H9 (cell line): ENCODE data around the gene STAP2. TPM values are rescaled to one million over a fixed set of nuclear protein-coding genes. Genes with fewer than 3 reads are reported as not detected.

Experiments used
- DNase-seq: peaks from one replicate; pipeline ENCODE4 v3.0.0-alpha.2; 2017
- H2AFZ ChIP-seq: one replicate; pipeline ENCODE4 v1.6.1; 2013; ENCODE audit warnings: mild to moderate bottlenecking, low read length, control low read depth, moderate library complexity
- H2AK5ac ChIP-seq: 2 replicates; pipeline ENCODE4 v1.6.1; 2013; ENCODE audit warnings: low read length, control low read depth, mixed read lengths; ENCODE audit not compliant: insufficient read length
- H2BK120ac ChIP-seq: one replicate; pipeline ENCODE4 v1.6.1; 2013; ENCODE audit warnings: low read depth, mild to moderate bottlenecking, low read length, control low read depth, inconsistent platforms; ENCODE audit not compliant: poor library complexity, severe bottlenecking
- H2BK12ac ChIP-seq: 2 replicates; pipeline ENCODE4 v1.6.1; 2013; ENCODE audit warnings: low read length, control low read depth, mixed read lengths, low read depth; ENCODE audit not compliant: insufficient read length
- H2BK15ac ChIP-seq: 2 replicates; pipeline ENCODE4 v1.6.1; 2013; ENCODE audit warnings: low read depth, low read length, control low read depth
- H2BK20ac ChIP-seq: one replicate; pipeline ENCODE4 v1.6.1; 2013; ENCODE audit warnings: low read depth, mild to moderate bottlenecking, low read length, control low read depth, inconsistent platforms; ENCODE audit not compliant: poor library complexity, severe bottlenecking
- H2BK5ac ChIP-seq: 2 replicates; pipeline ENCODE4 v1.6.1; 2013; ENCODE audit warnings: low read length, control low read depth, mixed read lengths; ENCODE audit not compliant: insufficient read length
- H3K14ac ChIP-seq: 2 replicates; pipeline ENCODE4 v1.6.1; 2013; ENCODE audit warnings: low read length, control low read depth; ENCODE audit not compliant: insufficient read depth
- H3K18ac ChIP-seq: 2 replicates; pipeline ENCODE4 v1.6.1; 2013; ENCODE audit warnings: low read depth, mild to moderate bottlenecking, mixed read lengths, low read length, control low read depth; ENCODE audit not compliant: insufficient read length
- H3K23ac ChIP-seq: 2 replicates; pipeline ENCODE4 v1.6.1; 2013; ENCODE audit warnings: low read length, control low read depth, mixed read lengths, low read depth; ENCODE audit not compliant: insufficient read length
- H3K23me2 ChIP-seq: 2 replicates; pipeline ENCODE4 v1.6.1; 2013; ENCODE audit warnings: low read depth, mild to moderate bottlenecking, mixed read lengths, low read length, control low read depth; ENCODE audit not compliant: insufficient read length, poor library complexity, severe bottlenecking
- H3K27ac ChIP-seq: 2 replicates; pipeline ENCODE4 v1.5.1; 2013; ENCODE audit warnings: low read length, control low read depth, mixed read lengths, low read depth; ENCODE audit not compliant: insufficient read length
- H3K27me3 ChIP-seq: 2 replicates; pipeline ENCODE4 v1.6.1; 2013; ENCODE audit warnings: low read length, control low read depth, inconsistent platforms; ENCODE audit not compliant: insufficient read depth
- H3K4ac ChIP-seq: 2 replicates; pipeline ENCODE4 v1.6.1; 2013; ENCODE audit warnings: low read depth, mild to moderate bottlenecking, control low read depth, inconsistent platforms, low read length, moderate library complexity
- H3K4me1 ChIP-seq: 2 replicates; pipeline ENCODE4 v1.6.1; 2013; ENCODE audit warnings: low read length, control low read depth, inconsistent platforms; ENCODE audit not compliant: insufficient read depth
- H3K4me2 ChIP-seq: 2 replicates; pipeline ENCODE4 v1.6.1; 2013; ENCODE audit warnings: low read length, control low read depth, mixed read lengths; ENCODE audit not compliant: insufficient read length, insufficient read depth
- H3K56ac ChIP-seq: 2 replicates; pipeline ENCODE4 v1.6.1; 2013; ENCODE audit warnings: low read depth, mild to moderate bottlenecking, mixed read lengths, low read length, control low read depth; ENCODE audit not compliant: insufficient read length
- H3K79me1 ChIP-seq: 2 replicates; pipeline ENCODE4 v1.6.1; 2013; ENCODE audit warnings: low read depth, mild to moderate bottlenecking, moderate library complexity, low read length, control low read depth, inconsistent platforms; ENCODE audit not compliant: insufficient read depth, poor library complexity, severe bottlenecking
- H3K79me2 ChIP-seq: 2 replicates; pipeline ENCODE4 v1.6.1; 2013; ENCODE audit warnings: low read length, control low read depth, inconsistent platforms; ENCODE audit not compliant: insufficient read depth
- H3K9ac ChIP-seq: 2 replicates; pipeline ENCODE4 v1.6.1; 2013; ENCODE audit warnings: low read length, control low read depth, mixed read lengths; ENCODE audit not compliant: insufficient read length; ENCODE audit errors: extremely low read depth
- H3K9me3 ChIP-seq: one replicate; pipeline ENCODE4 v1.6.1; 2013; ENCODE audit warnings: low read depth, low read length, inconsistent platforms; ENCODE audit not compliant: control insufficient read depth
- H3T11ph ChIP-seq: one replicate; pipeline ENCODE4 v1.6.1; 2013; ENCODE audit warnings: mild to moderate bottlenecking, low read length, control low read depth, inconsistent platforms
- H4K20me1 ChIP-seq: one replicate; pipeline ENCODE4 v1.6.1; 2013; ENCODE audit not compliant: control insufficient read depth, insufficient read length, insufficient read depth
- H4K5ac ChIP-seq: 2 replicates; pipeline ENCODE4 v1.6.1; 2013; ENCODE audit warnings: low read depth, mild to moderate bottlenecking, mixed read lengths, low read length, control low read depth; ENCODE audit not compliant: insufficient read length
- H4K8ac ChIP-seq: replicated peaks from 2 replicates; pipeline ENCODE4 v1.6.1; 2013; ENCODE audit warnings: low read length, control low read depth, mixed read lengths, low read depth; ENCODE audit not compliant: insufficient read length
- H4K91ac ChIP-seq: 2 replicates; pipeline ENCODE4 v1.6.1; 2013; ENCODE audit warnings: low read depth, mild to moderate bottlenecking, moderate library complexity, mixed read lengths, low read length, control low read depth; ENCODE audit not compliant: insufficient read length
- H3K27ac Mint-ChIP-seq, 3 experiments: 2 replicates in 2 of 3; 3 replicates in 1 of 3; pipeline ENCODE4 v1.8.0; 2020 to 2021; ENCODE audit warnings: mixed read lengths in 3 of 3, mild to moderate bottlenecking in 1 of 3, moderate library complexity in 1 of 3
- H3K27me3 Mint-ChIP-seq: 2 replicates; pipeline ENCODE4 v1.8.0; 2021; ENCODE audit warnings: low read depth, mild to moderate bottlenecking, moderate library complexity, mixed read lengths
- H3K36me3 Mint-ChIP-seq, 3 experiments: 2 replicates in 2 of 3; 3 replicates in 1 of 3; pipeline ENCODE4 v1.8.0; 2020 to 2021; ENCODE audit warnings: low read depth in 3 of 3, mixed read lengths in 3 of 3; ENCODE audit not compliant: insufficient read depth in 1 of 3
- H3K4me1 Mint-ChIP-seq, 2 experiments: 2 replicates each; pipeline ENCODE4 v1.8.0; 2020; ENCODE audit warnings: mixed read lengths in 2 of 2
- H3K4me3 Mint-ChIP-seq, 2 experiments: 2 replicates in 1 of 2; 3 replicates in 1 of 2; pipeline ENCODE4 v1.8.0; 2020 to 2021; ENCODE audit warnings: mild to moderate bottlenecking in 2 of 2, mixed read lengths in 2 of 2, moderate library complexity in 1 of 2
- H3K9me3 Mint-ChIP-seq, 2 experiments: 2 replicates in 1 of 2; 3 replicates in 1 of 2; pipeline ENCODE4 v1.8.0; 2020; ENCODE audit warnings: mild to moderate bottlenecking in 2 of 2, mixed read lengths in 2 of 2, moderate library complexity in 1 of 2
- CTCF ChIP-seq: fragments of 200-600 bp; sonication (generic); conservative IDR thresholded peaks from 3 replicates; pipeline ENCODE4 v1.8.0; 2021; ENCODE audit warnings: antibody characterized with exemption, mild to moderate bottlenecking
- WGBS: extraction: QIAGEN DNeasy Blood & Tissue Kit; methylation state at CpG from one replicate; pipeline ENCODE4 v1.1.7; 2013; ENCODE audit warnings: missing lambda C conversion rate, low lambda C conversion rate, mixed read lengths; ENCODE audit not compliant: insufficient read length; ENCODE audit errors: extremely low coverage; 5-methylcytosine and 5-hydroxymethylcytosine counted together
- total RNA-seq: library from RNA; stranded (reverse); gene quantifications from 2 replicates; pipeline ENCODE4 v1.2.1, GENCODE V29; 2021

Gene STAP2
- total RNA-seq, 1 experiment from 2014 or later: 20.2 TPM

- no peak overlapping the region for H4K5ac ChIP-seq
- H3T11ph ChIP-seq: no peak overlapping the region
- H4K91ac ChIP-seq: no peak overlapping the region
- no peak overlapping the region for H3K27ac ChIP-seq
- H2BK120ac ChIP-seq: no peak overlapping the region
- peaks cover 5% of the 10 kb centered on the region; the same call in 1 of the 2 replicates for H3K79me2 ChIP-seq
- no peak for TF ChIP-seq CTCF
- Mint-ChIP-seq H3K4me1 (peaks cover 36 to 48% of the 10 kb centered on the region in 2 experiments), H3K36me3 (no peaks in the 10 kb centered on the region; a peak in 1 of 7 replicates), H3K27ac (peak overlapping the region; percentile 55 to 69 (median 66); a peak in 3 of 7 replicates), H3K27me3 (peaks cover 2% of the 10 kb centered on the region; the same call in 1 of the 2 replicates), H3K9me3 (no peaks in the 10 kb centered on the region), H3K4me3 (no peak overlapping the region)
- no peak overlapping the region; the same call in 1 of the 2 replicates for H3K14ac ChIP-seq
- no peak overlapping the region for H2AK5ac ChIP-seq
- H2BK20ac ChIP-seq: no peak overlapping the region
- no peaks in the 10 kb centered on the region for H3K27me3 ChIP-seq
- no peaks in the 10 kb centered on the region for H3K9me3 ChIP-seq
- no peak overlapping the region for H3K18ac ChIP-seq
- no peak overlapping the region for H2AFZ ChIP-seq
- no CpG with 5 or more reads among the region's 20 CpGs for WGBS
- peaks cover 3% of the 10 kb centered on the region for H3K79me1 ChIP-seq
- H3K23ac ChIP-seq: no peak overlapping the region
- H3K4me1 ChIP-seq: peaks cover 8% of the 10 kb centered on the region; the same call in 1 of the 2 replicates
- H4K20me1 ChIP-seq: peaks cover 5% of the 10 kb centered on the region
- H2BK5ac ChIP-seq: no peak overlapping the region
- H3K4me2 ChIP-seq: no peak overlapping the region
- H3K4ac ChIP-seq: no peak overlapping the region
- H3K56ac ChIP-seq: no peak overlapping the region
- H4K8ac ChIP-seq: no peak overlapping the region
- no peak for DNase-seq
- no peak overlapping the region for H3K9ac ChIP-seq
- no peaks in the 10 kb centered on the region for H3K23me2 ChIP-seq
- H2BK12ac ChIP-seq: no peak overlapping the region
- no peak overlapping the region for H2BK15ac ChIP-seq
Measured at GRCh38 chr19:4379383-4380253, 41.0 kb upstream of the STAP2 start.
